ENCODE results near the gene PPDPF.

The PPDPF gene, protein sequence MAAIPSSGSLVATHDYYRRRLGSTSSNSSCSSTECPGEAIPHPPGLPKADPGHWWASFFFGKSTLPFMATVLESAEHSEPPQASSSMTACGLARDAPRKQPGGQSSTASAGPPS

DNA sequence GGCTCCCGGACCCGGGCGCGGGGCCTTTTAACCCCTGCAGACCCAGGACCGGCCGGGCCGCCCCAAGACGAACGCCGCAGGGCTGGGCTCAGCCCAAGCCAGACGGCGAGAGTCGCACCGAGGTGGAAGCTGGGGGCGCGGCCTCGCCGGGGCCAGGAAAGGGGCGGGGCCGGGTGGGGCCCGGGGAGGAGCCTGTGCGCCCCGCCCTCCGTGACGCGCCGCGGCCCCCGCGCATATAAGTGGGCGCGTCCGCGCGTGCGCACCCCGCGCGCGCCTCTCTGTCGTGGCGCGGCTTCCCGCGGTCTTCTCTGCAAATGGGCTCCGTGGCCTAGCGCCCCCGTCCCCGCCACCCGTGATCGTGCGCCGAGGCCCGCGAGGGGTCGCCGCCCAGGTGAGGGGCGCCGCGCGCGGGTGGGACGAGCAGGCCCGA lies at the start of gene PPDPF:
Gene PPDPF, plus strand, starts transcription at position 262 of the 430 bp plus-strand sequence. CDS start 544 bp downstream, outside the sequence.
- in situ Hi-C loops (cut with HindIII; ENCODE audit: low sequenced_read_pairs): no loop called here

DNA sequence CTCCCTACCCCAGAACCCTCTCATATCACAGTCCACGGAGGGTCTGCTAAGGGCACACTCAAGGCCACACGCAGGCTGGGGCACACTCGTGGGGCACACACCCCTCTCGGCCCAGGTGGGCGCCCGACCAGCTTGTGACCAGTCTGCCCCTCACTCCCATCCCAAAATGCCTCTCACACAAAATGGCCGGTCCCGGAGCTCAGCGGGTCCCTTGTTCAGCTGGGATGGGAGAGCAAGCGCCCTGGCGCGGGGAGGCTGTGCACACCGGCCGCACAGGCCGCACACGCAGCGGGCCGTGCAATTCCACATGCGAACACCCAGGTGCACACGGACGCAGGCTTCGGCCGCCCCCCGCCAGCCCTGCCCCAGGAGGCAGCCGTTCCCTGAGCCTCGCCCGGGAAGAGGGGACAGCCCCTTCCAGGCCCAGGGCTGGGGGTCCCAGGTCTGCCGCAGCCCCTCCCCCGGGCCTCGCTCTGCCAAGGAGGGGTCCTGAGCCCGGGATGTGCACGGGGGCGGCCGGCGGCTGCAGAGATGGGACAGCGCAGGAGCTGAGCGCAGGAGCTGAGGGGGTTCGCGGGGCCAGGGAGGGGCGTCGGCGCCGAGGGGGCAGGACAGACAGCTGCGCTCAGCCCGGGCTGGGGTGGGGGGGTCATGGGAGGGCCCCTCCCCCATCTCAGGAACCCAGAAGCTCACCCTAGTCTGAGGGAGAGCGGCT lies 49.4 kb upstream of the PPDPF start:
- in situ Hi-C loops (cut with HindIII; ENCODE audit: low sequenced_read_pairs): loop anchor here (5.0 to 10.0 kb wide), 2 partner anchors 66 to 76 kb away; partner anchors contain the start of gene PTK6

DNA sequence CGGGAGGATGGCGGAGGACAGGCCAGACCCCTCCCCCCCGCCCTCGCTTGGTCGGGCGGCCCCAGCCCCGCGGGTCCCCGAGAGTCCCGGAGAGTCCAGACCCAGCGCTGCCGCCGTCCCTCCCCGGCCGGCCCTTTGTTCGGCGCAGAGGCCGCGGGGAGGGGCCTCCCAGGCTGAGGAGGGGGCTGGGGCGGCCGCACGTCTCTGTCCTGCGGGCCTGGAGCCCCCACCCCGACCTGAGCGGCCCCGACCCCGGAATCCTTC lies 48.9 kb upstream of the PPDPF start:
- in situ Hi-C loops (cut with HindIII; ENCODE audit: low sequenced_read_pairs): loop anchor here (5.0 to 10.0 kb wide), 2 partner anchors 66 to 77 kb away; partner anchors contain the start of gene PTK6

DNA sequence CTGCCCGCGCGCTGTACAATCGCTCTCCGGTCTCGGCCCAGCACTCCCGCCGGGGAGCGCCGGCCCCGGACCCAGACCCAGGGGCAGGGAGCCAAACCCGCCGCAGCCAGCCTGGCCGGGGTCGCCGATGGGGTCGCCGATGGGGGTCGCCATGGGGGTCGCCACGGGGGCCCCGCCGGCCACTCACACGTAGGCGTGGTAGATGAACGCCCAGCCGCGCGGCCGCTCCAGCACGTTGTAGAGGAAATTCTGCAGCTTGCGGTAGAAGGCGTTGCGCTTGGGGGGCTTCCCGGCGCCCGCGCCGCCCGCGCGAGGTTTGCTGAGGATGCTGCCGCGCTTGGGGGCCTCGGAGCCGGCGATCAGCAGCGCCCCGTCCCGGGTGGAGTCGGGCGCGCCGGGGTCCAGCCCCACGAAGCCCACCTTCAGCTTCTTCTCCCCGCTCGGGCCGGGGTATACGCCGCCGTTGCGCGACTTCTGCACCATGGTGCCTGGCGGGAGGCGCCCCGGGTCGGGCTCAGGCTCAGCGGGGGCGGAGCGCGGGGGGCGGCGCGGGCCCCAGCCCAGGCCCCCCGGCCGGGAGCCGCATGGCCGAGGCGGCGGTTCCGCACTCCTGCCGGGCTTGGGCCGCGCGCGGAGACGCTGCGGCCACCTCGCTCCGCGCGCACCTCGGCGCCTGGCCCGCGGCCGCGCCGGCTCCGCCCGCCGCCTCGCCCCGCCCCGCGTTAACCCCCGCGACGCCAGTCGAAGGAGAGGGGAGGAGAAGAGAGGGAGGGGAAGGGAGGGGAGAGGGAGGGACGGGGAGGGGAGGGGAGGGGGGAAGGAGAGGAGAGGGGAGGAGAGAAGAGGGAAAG lies 48.4 kb upstream of the PPDPF start, which contains the start of gene KCNQ2:
Gene KCNQ2, minus strand, starts transcription at position 675 of the 851 bp plus-strand sequence. Its CDS starts 192 bp downstream, at position 483.
- in situ Hi-C loops (cut with HindIII; ENCODE audit: low sequenced_read_pairs): loop anchor here (5.0 to 10.0 kb wide), 2 partner anchors 65 to 77 kb away; partner anchors contain the start of gene PTK6

DNA sequence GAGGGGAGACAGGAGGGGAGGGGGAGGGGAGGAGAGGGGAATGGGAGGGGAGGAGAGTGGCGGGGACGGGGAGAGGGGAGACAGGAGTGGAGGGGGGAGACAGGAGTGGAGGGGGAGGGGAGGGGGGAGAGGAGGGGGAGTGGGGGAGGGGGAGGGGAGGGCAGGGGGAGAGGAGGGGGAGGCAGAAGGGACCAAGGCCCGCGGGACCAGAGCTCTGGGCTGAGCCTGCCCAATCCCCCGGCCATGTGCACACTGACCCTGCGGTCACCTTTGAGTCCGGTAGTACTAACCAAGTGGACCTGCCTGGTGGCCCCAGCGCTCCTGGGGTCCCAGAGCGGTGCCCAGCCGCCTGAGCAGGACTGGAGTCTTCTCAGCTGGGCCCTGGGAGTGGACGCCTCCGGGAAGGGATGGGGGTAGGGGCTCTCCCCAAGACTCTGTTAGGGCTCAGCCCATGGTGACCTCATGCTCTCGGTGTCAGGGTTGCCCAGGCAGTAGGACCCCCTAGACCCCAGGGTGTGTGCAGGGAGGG lies 47.6 kb upstream of the PPDPF start:
- in situ Hi-C loops (cut with HindIII; ENCODE audit: low sequenced_read_pairs): loop anchor here (5.0 to 10.0 kb wide), 2 partner anchors 64 to 78 kb away; partner anchors contain the start of gene PTK6

DNA sequence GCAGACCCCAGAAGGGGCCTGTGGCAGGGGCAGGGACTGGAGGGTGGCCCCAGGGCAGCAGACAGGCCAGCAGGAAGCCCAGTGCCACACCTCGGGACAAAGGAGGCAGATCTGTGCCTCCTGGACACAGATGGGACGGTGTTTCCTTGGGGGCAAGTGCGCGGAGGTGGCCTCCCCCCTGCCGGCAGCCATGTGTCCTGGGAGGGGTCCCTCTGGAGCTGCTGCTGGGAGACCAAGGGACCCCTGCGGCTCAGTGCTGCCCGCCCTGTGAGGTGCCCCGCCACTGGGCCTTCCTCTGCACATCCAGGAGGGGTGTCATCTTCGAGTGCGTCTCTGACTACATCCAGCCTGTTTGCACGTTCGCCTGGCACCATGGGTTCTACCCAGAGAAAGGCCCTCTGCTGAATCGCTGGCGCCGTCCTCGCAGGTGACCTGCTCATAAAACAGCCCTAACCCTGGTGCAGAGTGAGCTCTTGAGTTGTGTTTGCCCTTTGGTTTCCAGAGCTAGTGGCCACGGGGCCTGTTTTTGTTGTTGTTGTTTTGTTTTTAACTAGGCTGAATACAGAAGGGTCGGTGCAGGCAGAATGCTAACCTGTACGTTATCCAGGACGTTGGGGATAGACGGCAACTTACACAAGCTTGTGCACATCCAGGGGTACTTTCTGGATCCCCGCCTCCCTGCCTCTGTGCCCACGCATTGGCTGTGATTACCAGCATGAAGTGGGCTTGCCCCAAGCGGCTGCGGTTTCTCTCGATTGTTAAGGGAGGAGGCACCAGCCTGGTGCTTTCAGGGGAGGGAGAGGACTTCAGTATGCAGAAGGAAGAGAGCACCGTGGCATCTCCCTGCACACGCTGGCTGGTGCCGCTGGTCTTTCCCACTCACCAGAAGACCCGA lies 46.8 kb upstream of the PPDPF start:
- in situ Hi-C loops (cut with HindIII; ENCODE audit: low sequenced_read_pairs): loop anchor here (5.0 to 10.0 kb wide), 2 partner anchors 63 to 79 kb away; partner anchors contain the start of gene PTK6

DNA sequence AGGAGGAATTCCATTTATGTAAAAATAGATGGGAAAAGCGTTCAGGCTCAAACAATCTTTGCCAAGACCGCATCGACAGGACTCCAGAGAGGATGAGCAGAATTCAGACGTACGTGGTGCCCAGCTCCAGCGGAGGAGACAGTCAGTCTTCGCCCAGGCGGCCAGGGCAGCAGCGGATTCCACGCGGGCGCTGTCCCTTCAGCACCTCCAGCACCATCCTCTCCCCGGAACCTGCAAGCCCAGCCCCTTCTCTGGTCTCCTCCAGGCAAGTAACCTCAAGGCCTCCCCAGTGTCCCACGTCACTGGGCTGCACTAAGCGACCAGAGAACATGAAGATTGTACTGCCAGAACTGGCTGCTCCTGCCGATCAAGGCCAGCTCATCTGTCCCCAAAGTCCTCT lies 45.4 kb upstream of the PPDPF start:
- in situ Hi-C loops (cut with HindIII; ENCODE audit: low sequenced_read_pairs): loop anchor here (10.0 kb wide), 1 partner anchor 80 kb away; no protein-coding TSS in a partner anchor

DNA sequence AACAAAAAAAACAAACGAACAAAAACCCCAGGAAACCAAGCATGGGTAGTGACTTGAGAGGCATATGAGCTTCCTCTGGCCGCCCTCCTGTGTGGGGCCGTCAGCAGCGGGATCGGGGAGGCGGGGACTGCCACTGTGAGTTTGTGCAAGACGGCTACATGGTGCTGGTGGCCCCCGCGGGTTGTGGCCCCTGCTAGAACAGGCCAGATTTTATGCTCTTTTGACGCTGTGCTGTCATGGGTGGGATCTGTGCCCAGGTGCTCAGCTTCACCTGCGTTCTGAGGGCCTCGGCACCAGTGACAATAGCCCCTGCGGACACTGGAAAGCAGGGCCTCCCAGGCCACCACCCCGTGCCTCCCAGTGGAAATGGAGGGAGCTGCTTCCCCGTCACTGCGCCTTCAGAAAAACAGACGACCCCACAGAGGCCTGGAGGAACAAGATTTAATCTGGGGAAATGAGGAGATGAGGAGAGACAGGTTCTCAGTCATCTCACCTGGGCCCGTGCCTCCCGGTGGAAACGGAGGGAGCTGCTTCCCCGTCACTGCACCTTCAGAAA lies 43.4 kb upstream of the PPDPF start:
- in situ Hi-C loops (cut with HindIII; ENCODE audit: low sequenced_read_pairs): loop anchor here (10.0 kb wide), 1 partner anchor 82 kb away; no protein-coding TSS in a partner anchor

DNA sequence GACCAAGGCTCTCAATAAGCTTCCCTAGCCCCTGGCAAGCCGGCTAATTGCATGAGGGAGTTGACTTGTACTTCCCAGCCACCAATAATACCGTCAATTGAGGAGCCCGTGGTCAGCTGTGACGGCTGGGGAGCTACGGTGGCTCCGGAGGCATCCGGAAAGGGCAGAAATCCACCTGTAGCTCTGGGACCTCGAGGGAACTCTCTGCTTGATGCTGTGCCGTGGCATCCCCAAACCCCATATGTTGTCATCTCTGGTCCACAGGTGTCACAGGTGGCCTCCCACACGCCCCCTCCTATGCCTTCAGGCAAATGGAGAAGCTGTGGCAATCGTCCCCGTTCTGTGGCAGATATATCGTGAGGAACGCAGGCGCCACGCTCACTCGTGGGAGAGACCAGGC lies 42.6 kb upstream of the PPDPF start:
- in situ Hi-C loops (cut with HindIII; ENCODE audit: low sequenced_read_pairs): loop anchor here (10.0 kb wide), 1 partner anchor 83 kb away; no protein-coding TSS in a partner anchor

DNA sequence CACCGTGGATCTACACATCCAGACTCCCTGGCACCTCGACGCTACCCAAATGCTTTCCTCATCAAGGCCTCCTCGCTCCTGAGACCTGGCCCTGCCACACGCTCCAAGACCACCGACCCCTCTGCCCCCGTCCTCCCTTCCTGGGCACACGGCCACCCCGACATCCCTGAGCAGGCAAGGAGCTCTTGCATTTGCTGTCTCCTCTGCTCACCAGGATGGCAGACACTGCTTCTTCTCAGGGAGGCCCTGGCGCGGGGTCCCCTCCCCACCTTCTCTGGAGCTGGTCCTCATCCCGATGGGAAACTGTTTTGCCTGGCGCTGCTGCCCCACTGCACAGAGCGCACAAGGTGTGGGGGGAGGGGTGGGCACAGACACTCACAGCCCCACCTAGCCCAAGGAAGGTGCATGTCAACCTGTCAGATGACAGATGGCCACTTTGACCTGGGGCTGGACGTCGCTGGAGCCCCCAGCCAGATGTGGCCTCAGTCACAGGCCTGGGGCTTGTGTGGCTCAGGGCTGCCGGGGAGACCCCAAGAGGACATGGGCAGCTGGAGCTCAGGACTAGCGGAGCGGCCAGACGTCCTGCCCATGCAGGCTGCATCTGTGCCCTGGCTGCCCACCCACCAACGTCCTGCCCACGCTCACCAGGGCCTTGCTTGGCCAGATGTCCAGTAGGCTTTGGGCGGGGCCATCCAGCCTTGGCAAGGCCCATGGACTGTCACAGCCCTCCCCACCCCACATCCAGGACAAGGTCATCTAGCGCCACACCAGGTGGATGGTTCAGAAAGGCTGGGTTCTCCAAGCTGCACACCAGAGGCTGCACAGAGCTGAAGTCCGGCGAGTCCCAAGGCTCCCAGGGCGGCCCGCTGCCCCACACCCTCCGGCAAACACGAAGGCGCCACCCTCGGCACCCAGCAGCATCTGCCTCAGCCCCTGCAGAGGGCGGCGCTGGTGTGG lies 41.9 kb upstream of the PPDPF start:
- in situ Hi-C loops (cut with HindIII; ENCODE audit: low sequenced_read_pairs): loop anchor here (10.0 kb wide), 1 partner anchor 84 kb away; no protein-coding TSS in a partner anchor

DNA sequence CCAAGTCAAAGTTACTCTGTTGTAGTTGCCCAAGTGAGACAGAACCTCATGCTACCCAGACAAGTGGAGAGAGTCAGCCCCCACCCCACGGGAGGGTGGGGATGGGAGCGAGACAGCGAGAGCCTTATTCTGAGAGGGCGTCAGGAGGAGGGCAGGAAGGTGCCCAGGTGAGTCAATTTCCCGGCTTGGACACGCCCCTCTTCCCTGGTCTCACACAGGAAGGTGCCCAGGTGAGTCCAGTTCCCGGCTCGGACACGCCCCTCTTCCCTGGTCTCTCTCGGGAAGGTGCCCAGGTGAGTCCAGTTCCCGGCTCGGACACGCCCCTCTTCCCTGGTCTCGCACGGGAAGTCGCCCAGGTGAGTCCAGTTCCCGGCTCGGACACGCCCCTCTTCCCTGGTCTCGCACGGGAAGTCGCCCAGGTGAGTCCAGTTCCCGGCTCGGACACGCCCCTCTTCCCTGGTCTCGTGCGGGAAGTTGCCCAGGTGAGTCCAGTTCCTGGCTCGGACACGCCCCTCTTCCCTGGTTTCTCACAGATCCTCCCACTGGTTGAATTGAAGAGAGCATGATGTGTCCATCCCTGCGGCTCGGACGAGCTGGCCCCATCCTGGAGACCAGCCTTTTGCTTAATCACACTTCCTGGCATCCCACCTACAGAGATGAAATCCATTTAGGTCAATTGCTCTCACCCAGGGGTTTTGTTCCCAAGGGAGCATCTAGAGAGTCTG lies 40.7 kb upstream of the PPDPF start:
- in situ Hi-C loops (cut with HindIII; ENCODE audit: low sequenced_read_pairs): loop anchor here (10.0 kb wide), 1 partner anchor 85 kb away; no protein-coding TSS in a partner anchor

DNA sequence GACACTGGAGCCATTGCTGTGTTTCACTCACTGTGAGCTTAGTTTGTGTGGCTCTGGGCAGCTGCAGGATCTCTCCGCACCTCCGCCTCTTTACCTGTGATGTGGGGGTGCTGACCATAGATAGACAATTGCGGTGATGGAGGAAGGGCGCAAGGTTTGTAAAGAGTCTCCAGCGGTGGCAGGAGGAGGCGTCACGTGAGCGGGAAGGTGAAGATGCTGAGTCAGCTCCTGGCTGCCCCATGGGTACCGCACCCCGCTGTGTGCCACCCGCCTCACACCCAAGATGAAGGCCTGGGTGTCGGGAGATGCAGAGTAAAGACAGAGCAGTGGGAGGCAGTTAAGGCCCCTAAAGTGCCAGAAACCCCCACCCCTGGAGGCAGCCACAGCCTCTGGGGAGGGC lies 39.1 kb upstream of the PPDPF start:
- in situ Hi-C loops (cut with HindIII; ENCODE audit: low sequenced_read_pairs): no loop called here

DNA sequence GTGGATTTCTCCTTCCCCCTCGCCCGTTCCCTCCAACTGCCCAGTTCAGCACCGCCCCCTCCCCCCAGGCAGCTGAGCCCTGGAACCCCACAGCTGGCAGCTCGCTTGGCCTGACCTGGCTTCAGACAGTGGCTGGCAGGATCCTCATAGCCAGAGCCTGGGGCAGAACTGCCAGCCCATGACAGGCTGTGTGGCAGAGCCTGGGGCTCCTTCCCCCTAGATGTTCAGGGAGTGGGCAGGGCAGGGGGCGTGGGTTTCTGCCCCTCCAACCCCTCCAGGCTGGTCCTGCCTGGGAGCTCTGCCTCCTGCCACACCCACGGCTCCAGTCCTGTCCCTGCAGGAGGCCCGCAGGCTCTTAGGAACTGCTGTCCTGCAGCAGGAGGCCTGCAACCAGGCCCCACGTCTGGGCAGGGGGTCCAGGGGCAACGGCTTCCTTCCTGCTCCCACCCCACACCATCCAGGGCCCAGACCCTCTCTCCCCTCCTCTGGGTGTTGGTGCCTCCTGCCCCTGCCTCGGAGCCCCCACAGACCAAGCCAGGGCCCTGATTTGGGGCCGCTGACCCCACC lies 38.5 kb upstream of the PPDPF start:
- in situ Hi-C loops (cut with HindIII; ENCODE audit: low sequenced_read_pairs): no loop called here

DNA sequence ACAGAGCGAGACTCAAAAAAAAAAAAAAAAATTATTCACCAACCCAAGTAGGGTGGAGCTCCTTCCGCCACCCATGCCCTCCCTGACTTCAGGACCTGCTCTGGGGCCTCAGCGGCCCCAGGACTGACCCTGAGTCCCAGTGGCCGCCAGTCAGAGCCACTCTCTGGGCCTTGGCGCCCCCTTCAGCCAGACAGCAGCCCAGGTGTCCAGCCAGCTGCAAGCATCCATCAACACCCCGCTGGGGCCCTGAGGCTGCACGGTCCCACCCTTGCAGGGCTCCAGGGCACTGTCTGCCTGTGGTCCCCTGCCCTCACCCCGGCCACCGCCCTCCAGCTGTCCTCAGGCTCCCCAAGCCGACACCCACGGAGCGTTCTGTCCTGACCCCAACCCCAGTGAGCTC lies 36.7 kb upstream of the PPDPF start:
- in situ Hi-C loops (cut with HindIII; ENCODE audit: low sequenced_read_pairs): no loop called here

DNA sequence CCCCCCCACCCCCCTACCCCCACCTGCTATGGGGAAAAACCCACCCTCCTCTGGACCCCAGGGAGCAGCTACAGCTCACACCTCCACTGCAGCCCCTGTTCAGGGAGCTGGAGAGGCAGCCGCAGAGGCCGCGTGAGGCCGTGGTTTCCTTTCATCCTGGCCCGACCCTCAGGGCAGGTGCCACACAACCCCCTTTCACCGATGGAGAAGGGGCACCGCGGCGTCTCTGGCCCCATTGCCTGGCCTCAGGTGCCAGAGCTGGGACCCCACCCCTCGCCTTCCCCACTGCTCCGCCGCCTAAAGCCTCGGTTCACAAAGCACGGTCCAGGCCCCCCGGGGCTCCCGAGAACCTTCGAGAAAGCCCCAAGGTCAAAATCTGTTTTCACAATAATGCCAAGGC lies 36.3 kb upstream of the PPDPF start:
- in situ Hi-C loops (cut with HindIII; ENCODE audit: low sequenced_read_pairs): no loop called here

DNA sequence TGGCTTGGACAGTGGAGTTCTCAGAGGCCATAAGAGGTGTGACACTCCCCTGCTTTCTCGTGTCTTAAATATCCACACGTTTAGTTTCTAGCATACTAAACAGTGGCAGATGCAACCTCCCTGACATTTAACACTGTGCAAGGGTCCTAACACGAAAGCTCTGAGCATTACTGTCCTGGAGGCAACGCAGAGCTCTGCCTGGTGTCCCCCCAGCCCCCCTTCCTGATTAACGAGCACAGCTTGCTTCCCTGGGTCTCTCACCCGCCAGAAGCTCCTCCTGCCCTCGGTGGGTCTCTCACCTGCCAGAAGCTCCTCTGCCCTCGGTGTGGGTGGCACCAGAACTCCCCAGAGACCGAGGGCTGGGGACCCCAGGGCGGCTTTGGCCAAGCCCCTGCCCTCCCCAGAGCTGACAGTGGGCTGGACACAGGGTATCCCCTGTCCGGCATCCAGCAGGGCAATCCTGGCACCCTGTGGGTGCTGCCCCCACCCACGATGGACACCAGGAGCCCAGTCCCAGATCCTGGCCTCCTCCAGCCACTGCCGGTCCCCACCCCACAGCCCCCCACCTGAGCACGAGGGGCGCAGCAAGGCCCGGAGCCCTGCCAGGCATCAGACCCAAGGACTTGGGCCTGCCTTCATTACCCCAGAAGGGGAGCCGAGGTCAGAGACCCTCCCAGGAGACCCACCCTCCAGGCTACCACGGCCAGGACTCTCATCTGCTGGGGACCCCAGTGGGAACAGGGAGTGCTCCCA lies 35.7 kb upstream of the PPDPF start:
- in situ Hi-C loops (cut with HindIII; ENCODE audit: low sequenced_read_pairs): no loop called here

Measured in endothelial cell of hepatic sinusoid (primary cell).